T-helper 1 cell treated with Interleukin-12 subunit alpha and Interleukin-12 subunit beta and Interleukin-4 antibody, amounts not matched to agents 30 ng/mL and 1 ng/mL, for 36 hours (primary cell): Measurements from ENCODE around the gene RHOC. TPM values are rescaled to one million over a fixed set of nuclear protein-coding genes. Genes with fewer than 3 reads are reported as not detected.

Experiments used
- intact Hi-C: fragments of 100-400 bp; cut with micrococcal nuclease; formaldehyde crosslinking; loops from one replicate; pipeline ENCODE4 v1.15.1; 2024
- total RNA-seq: library from RNA; stranded (reverse); gene quantifications from 2 replicates; pipeline ENCODE4 v1.2.3, GENCODE V29; 2022

The RHOC gene
- total RNA-seq, 1 donor from 2014 or later, result 101 TPM

- intact Hi-C loops, result loop anchor here (1.0 kb wide), 1 partner anchor 197 kb away; no protein-coding TSS in a partner anchor
These were observed 2.5 kb downstream of the RHOC start for GRCh38 chr1:112704391-112704933.

- intact Hi-C loops, result loop anchor here (1.0 kb wide), 1 partner anchor 196 kb away; no protein-coding TSS in a partner anchor
These were observed 3.2 kb downstream of the RHOC start for GRCh38 chr1:112703706-112704105.

GRCh38 chr1:112702420-112703261 lies 4.3 kb downstream of the RHOC start:
- intact Hi-C loops, result no loop called here

- intact Hi-C loops, result no loop called here
These were observed 4.9 kb downstream of the RHOC start for GRCh38 chr1:112702067-112702395.

GRCh38 chr1:112701227-112702066 lies 5.5 kb downstream of the RHOC start:
- intact Hi-C loops, result loop anchor here (2.0 kb wide), 1 partner anchor 13 kb away; the partner anchor contains the start of gene PPM1J

GRCh38 chr1:112700290-112701226 lies 6.4 kb downstream of the RHOC start:
- intact Hi-C loops, result loop anchor here (2.0 kb wide), 1 partner anchor 14 kb away; the partner anchor contains the start of gene PPM1J

GRCh38 chr1:112699425-112700144 lies 7.3 kb downstream of the RHOC start:
- intact Hi-C loops, result loop anchor here (2.0 kb wide), 1 partner anchor 15 kb away; the partner anchor contains the start of gene PPM1J

- intact Hi-C loops, result no loop called here
These were observed 8.3 kb downstream of the RHOC start for GRCh38 chr1:112698366-112699310.

GRCh38 chr1:112697781-112698201 lies 9.1 kb downstream of the RHOC start:
- intact Hi-C loops, result no loop called here

- intact Hi-C loops, result no loop called here
These were observed 10.2 kb downstream of the RHOC start for GRCh38 chr1:112696578-112697314.

GRCh38 chr1:112695276-112695675 lies 11.7 kb downstream of the RHOC start:
- intact Hi-C loops, result no loop called here

GRCh38 chr1:112694363-112694929 lies 12.5 kb downstream of the RHOC start:
- intact Hi-C loops, result no loop called here

GRCh38 chr1:112693821-112694220 lies 13.1 kb downstream of the RHOC start:
- intact Hi-C loops, result no loop called here

- intact Hi-C loops, result no loop called here
These were observed 14.2 kb downstream of the RHOC start for GRCh38 chr1:112692681-112693080.

- intact Hi-C loops, result no loop called here
These were observed 17.1 kb downstream of the RHOC start for GRCh38 chr1:112689842-112690237.

GRCh38 chr1:112689196-112689841 lies 17.6 kb downstream of the RHOC start:
- intact Hi-C loops, result no loop called here

GRCh38 chr1:112688781-112689193 lies 18.1 kb downstream of the RHOC start:
- intact Hi-C loops, result no loop called here
